CD4-positive, CD25-positive, alpha-beta regulatory T cell (primary cell): Measurements from ENCODE around the gene AQP7. TPM values are rescaled to one million over a fixed set of nuclear protein-coding genes. Genes with fewer than 3 reads are reported as not detected.
"Not testable (repeated sequence)": the region's sequence is repeated elsewhere in the genome, so short reads cannot be mapped to it uniquely, and the experiment has no call there.

Source experiments
- ATAC-seq, 2 donors: fragments of 150-1000 bp; cut with Tn5 transposase; one replicate each; pipeline ENCODE4 v1.10.0; 2021; ENCODE audit warnings: low read depth in 2 of 2, moderate number of reproducible peaks in 2 of 2, moderate library complexity in 1 of 2
- DNase-seq, 3 donors: peaks; one replicate each; pipeline versions ENCODE4 v3.0.0 to v3.0.0-alpha.2; 2012 to 2022; ENCODE audit warnings: mixed read lengths in 1 of 3
- H3K27ac ChIP-seq: one replicate; pipeline ENCODE4 v1.7.0; 2013; ENCODE audit warnings: mild to moderate bottlenecking, low read length; ENCODE audit not compliant: insufficient read depth, poor library complexity, severe bottlenecking
- H3K27me3 ChIP-seq: one replicate; pipeline ENCODE4 v1.7.0; 2013; ENCODE audit warnings: low read length; ENCODE audit not compliant: control insufficient read depth, insufficient read depth
- H3K36me3 ChIP-seq: one replicate; pipeline ENCODE4 v1.7.0; 2013; ENCODE audit warnings: mild to moderate bottlenecking, low read length, moderate library complexity; ENCODE audit not compliant: control insufficient read depth, insufficient read depth
- H3K4me1 ChIP-seq: 2 replicates; pipeline ENCODE4 v1.7.0; 2013; ENCODE audit warnings: mild to moderate bottlenecking, low read length; ENCODE audit not compliant: insufficient read depth, control insufficient read depth, poor library complexity, severe bottlenecking
- H3K4me3 ChIP-seq: one replicate; pipeline ENCODE4 v1.7.0; 2013; ENCODE audit warnings: low read depth, mild to moderate bottlenecking, low read length, moderate library complexity
- H3K9me3 ChIP-seq, 2 experiments: 1 replicate in 1 of 2; 2 replicates in 1 of 2; pipeline ENCODE4 v1.7.0; 2013; ENCODE audit warnings: low read length in 2 of 2, mild to moderate bottlenecking in 1 of 2, moderate library complexity in 1 of 2; ENCODE audit not compliant: control insufficient read depth in 2 of 2
- H3K27ac Mint-ChIP-seq, 3 donors: one replicate each; pipeline ENCODE4 v1.8.0; 2020 to 2022; ENCODE audit warnings: mild to moderate bottlenecking in 3 of 3, mixed read lengths in 3 of 3, moderate library complexity in 2 of 3
- H3K27me3 Mint-ChIP-seq: one replicate; pipeline ENCODE4 v1.8.0; 2022; ENCODE audit warnings: mild to moderate bottlenecking, mixed read lengths
- H3K36me3 Mint-ChIP-seq: one replicate; pipeline ENCODE4 v1.8.0; 2020; ENCODE audit warnings: mixed read lengths
- H3K4me1 Mint-ChIP-seq, 4 donors: one replicate each; pipeline ENCODE4 v1.8.0; 2020 to 2022; ENCODE audit warnings: mixed read lengths in 4 of 4, mild to moderate bottlenecking in 1 of 4
- H3K4me3 Mint-ChIP-seq, 4 donors: one replicate each; pipeline ENCODE4 v1.8.0; 2020 to 2022; ENCODE audit warnings: mild to moderate bottlenecking in 4 of 4, mixed read lengths in 4 of 4, moderate library complexity in 3 of 4
- H3K9me3 Mint-ChIP-seq, 7 donors: one replicate each; pipeline ENCODE4 v1.8.0; 2020 to 2022; ENCODE audit warnings: mixed read lengths in 7 of 7, mild to moderate bottlenecking in 3 of 7, moderate library complexity in 2 of 7
- polyA plus RNA-seq, 4 donors: library from polyadenylated mRNA; unstranded; fragments of 300-500 nt; fragmentation: Illumina TruSeq; gene quantifications; one replicate each; pipeline ENCODE4 v1.2.3, GENCODE V29; 2021
- total RNA-seq: library from RNA; stranded (reverse); gene quantifications from one replicate; pipeline ENCODE4 v1.2.3, GENCODE V29; 2022

AQP7 gene
- total and polyA plus RNA-seq, 5 donors from 2014 or later = 0.15 to 1.0 (median 0.45) TPM

DNA sequence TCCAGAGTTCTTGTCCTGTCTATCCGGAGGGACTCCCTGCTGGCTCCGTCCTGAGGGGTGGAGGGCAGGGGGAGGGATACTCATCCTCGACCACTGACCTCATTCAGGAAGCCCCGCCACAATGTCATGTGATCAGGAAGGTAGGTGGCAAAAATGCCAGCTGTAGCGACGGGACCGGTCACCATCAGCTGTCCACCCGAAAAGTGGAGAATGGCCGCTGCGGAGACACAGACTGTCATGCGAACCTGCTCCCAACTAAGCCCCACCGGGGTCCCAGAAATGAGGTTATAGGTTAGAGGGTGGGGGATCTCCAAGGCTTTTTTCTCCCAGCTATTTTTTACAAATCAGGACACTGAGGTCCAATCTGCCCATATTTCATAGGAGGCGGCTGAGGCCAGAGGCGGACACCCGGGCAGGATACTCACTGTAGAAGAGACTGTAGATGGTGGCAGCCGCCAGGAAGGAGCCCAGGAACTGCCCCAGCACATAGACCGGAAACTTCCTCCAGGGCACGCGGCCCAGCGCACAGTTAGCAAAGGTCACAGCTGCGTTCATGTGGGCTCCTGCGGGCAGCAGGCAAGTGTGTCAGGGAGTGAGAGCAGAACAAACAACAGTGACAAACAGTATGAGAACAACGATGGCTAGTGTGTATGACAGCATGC lies 16.3 kb downstream of the AQP7 start:
- not testable (repeated sequence) for H3K27ac ChIP-seq, ATAC-seq, H3K36me3 ChIP-seq, H3K36me3 Mint-ChIP-seq, H3K4me1 ChIP-seq, H3K27ac Mint-ChIP-seq, H3K9me3 Mint-ChIP-seq, H3K4me1 Mint-ChIP-seq, DNase-seq, H3K4me3 Mint-ChIP-seq, H3K9me3 ChIP-seq, H3K27me3 ChIP-seq, H3K4me3 ChIP-seq
- peaks cover 11% of the 10 kb centered on the region for H3K27me3 Mint-ChIP-seq

DNA sequence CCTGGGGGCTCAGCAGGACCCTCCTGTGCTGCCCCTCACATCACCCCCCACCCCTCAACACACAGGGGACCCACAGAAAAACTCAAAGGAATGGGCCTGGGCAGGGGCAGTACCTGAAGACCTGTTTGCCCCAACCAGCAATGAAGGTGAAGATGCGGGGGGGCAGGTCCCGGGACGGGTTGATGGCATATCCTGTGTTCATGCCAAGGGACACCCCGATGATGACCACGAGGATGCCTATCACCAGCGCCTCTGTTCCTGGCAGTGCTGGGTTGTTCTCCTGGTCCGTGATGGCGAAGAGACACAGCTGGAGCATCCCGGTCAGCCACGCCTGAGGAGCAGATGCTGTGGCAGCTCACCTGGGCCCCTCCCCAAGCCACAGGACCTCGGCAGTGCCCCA lies 16.8 kb downstream of the AQP7 start:
- not testable (repeated sequence) for H3K36me3 Mint-ChIP-seq

DNA sequence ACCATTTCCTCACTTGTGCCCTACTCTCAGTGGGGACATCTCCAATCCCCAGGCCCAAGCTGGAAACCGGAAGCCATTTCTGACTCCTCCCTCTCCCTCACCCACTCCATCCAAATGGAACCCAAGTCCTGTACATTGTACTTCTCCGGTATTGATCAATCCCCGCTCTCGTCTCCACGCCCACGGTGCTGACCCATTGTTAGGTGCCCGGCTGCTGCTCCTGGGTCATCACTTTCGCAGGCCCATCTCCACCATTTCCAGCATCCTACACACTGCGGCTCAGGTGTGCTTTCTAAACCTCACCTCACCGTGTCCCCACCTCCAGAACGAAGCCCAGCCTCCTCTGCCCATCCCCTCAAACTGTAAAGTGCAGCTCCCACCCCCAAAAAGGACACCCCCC lies 19.0 kb downstream of the AQP7 start:
- not testable (repeated sequence) for H3K4me3 Mint-ChIP-seq, DNase-seq, H3K9me3 Mint-ChIP-seq, H3K27me3 ChIP-seq, H3K36me3 Mint-ChIP-seq, H3K4me1 ChIP-seq, H3K27ac ChIP-seq, H3K4me1 Mint-ChIP-seq, ATAC-seq, H3K36me3 ChIP-seq, H3K4me3 ChIP-seq, H3K9me3 ChIP-seq, H3K27ac Mint-ChIP-seq, H3K27me3 Mint-ChIP-seq

More for the DNA sequence above, 16.8 kb downstream of the AQP7 start:
- not testable (repeated sequence) for H3K27ac Mint-ChIP-seq, H3K27me3 ChIP-seq, H3K27ac ChIP-seq, H3K9me3 Mint-ChIP-seq, H3K4me3 Mint-ChIP-seq, H3K4me1 Mint-ChIP-seq, DNase-seq, H3K36me3 ChIP-seq, ATAC-seq, H3K9me3 ChIP-seq, H3K4me1 ChIP-seq, H3K4me3 ChIP-seq
- H3K27me3 Mint-ChIP-seq = peaks cover 11% of the 10 kb centered on the region

DNA sequence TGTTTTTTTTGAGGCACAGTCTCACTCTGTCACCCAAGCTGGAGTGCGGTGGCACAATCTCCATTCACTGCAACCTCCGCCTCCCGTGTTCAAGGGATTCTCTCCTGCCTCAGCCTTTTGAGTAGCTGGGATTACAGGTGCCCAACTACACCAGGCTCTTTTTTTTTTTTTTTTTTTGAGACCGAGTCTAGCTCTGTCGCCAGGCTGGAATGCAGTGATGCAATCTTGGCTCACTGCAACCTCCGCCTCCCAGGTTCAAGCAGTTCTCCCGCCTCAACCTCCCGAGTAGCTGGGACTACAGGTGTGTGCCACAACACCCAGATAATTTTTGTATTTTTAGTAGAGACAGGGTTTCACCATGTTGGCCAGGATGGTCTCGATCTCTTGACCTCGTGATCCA lies 20.0 kb downstream of the AQP7 start:
- H3K27me3 ChIP-seq, ATAC-seq, H3K27me3 Mint-ChIP-seq, H3K4me1 Mint-ChIP-seq, H3K27ac Mint-ChIP-seq, DNase-seq, H3K4me3 Mint-ChIP-seq, H3K36me3 ChIP-seq, H3K4me1 ChIP-seq, H3K9me3 ChIP-seq, H3K9me3 Mint-ChIP-seq, H3K27ac ChIP-seq, H3K36me3 Mint-ChIP-seq, H3K4me3 ChIP-seq: not testable (repeated sequence)

DNA sequence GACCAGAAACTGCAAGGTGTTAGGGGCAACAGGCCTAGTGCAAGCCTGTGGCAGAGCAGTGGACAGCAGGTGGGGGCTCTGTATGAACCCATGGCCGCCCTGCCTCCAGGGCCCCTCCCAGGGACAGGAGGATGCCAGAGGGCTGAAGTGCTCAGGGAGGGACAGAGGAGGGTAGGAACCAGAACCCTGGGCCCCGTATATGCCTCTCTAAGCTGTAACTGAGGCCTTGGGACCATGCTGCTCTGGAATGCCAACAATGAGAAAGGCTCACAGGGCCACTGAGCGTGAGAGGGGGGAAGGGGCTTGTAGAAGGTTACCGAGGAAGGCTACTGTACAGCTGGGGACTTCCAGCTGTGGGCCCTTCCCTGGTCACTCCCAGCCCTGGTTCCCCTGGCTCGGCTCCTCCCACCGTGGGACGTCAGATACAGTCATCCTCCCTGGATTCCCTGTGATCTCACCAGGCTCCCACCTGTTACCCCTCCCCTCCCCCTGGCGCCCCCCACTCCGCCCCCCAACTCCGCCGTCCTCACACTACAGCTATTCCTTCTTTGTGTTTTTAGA lies 21.1 kb downstream of the AQP7 start:
- Mint-ChIP-seq H3K4me3 (no peak overlapping the region), H3K36me3 (no peaks in the 10 kb centered on the region), H3K4me1 (peaks cover 0 to 6% (median 0%) of the 10 kb centered on the region in 4 donors), H3K9me3 (peaks cover 0 to 1% (median 0%) of the 10 kb centered on the region in 7 donors), H3K27me3 (no peaks in the 10 kb centered on the region), H3K27ac (no peak overlapping the region)
- no peak for DNase-seq
- Histone ChIP-seq H3K27me3 (no peaks in the 10 kb centered on the region), H3K27ac (no peak overlapping the region), H3K9me3 (no peaks in the 10 kb centered on the region), H3K4me1 (no peaks in the 10 kb centered on the region), H3K4me3 (no peak overlapping the region), H3K36me3 (no peaks in the 10 kb centered on the region)
- ATAC-seq = no peak

DNA sequence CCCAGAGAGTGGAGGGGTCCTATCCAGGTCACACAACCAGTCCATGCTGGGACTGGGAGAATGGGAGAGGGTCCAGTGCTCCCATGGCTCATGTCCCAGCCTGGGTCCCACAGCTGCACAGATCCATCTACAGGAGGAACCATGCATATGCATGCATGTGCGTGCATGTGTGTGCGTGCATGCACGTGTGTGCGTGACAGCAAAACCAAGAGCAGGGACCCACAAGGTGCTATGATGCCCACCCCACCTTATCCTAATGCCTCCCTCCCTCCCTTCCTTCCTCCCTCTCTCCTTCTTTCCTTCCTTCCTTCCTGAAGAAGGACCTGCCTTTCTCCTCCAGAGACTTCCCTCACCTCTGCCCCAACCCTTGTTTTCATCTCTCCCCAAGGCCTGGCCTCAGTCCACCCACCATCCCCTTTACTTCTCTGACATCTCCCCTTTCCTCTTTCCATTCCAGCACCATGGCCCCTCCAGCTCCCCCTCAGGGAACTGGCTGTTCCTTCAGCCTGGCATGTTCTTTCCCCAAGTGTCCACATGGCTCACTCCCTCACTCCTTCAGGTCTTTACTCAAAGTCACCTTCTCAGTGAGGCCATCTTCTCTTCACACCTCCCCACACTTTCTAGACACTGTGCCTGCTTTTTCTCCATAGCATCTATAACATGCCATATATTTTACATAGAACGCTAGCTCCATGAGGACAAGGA lies 21.8 kb downstream of the AQP7 start:
- no peak overlapping the region for H3K27ac ChIP-seq
- no peaks in the 10 kb centered on the region for H3K36me3 Mint-ChIP-seq
- no peaks in the 10 kb centered on the region for H3K9me3 ChIP-seq
- H3K4me3 Mint-ChIP-seq = no peak overlapping the region
- peaks cover 0 to 6% (median 2%) of the 10 kb centered on the region in 4 donors for H3K4me1 Mint-ChIP-seq
- H3K4me3 ChIP-seq = no peak overlapping the region
- H3K4me1 ChIP-seq = no peaks in the 10 kb centered on the region
- ATAC-seq = no peak
- H3K27me3 ChIP-seq = no peaks in the 10 kb centered on the region
- DNase-seq = no peak
- H3K27ac Mint-ChIP-seq = no peak overlapping the region
- no peaks in the 10 kb centered on the region for H3K27me3 Mint-ChIP-seq
- H3K36me3 ChIP-seq = no peaks in the 10 kb centered on the region
- peaks cover 0 to 1% (median 0%) of the 10 kb centered on the region in 7 donors for H3K9me3 Mint-ChIP-seq

DNA sequence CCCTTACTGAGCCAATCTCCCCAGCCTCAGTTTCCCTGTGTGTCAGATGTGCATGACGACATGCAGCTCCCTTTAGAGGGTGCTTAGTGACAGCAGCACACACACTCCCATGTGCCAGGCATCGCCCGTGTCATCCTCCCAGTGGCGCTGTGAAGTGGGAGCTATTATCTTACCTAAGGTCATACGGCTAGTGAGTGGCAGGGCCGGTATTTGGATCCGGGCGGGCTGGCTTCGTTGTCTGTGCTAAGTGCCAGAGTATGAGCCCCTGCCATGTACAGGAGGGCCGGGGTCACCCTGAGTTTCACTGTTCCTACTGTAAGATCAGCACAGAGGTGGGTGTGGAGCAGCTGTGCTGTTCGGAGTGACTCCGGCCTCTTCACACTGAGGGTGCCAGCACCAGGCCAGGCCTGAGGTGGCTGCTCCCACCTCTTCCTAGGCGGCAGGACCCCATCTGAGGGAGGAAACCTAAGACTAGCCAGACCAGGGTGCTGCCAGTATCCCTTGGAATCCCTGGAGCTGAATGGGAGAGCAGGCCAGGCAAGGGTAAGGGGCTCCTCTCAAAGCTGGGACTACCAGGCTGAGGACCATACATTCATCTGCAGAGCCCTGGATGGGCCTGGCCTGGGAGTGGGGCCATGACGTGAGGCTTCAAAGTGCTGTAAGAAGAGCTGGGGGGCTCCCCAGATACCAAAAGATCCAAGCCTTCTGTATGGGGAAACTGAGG lies 22.5 kb downstream of the AQP7 start:
- Mint-ChIP-seq H3K4me3 (no peak overlapping the region), H3K27ac (no peak overlapping the region), H3K36me3 (no peaks in the 10 kb centered on the region), H3K9me3 (peaks cover 0 to 1% (median 0%) of the 10 kb centered on the region in 7 donors), H3K27me3 (no peaks in the 10 kb centered on the region), H3K4me1 (peaks cover 0 to 11% (median 4%) of the 10 kb centered on the region in 4 donors)
- Histone ChIP-seq H3K27me3 (no peaks in the 10 kb centered on the region), H3K4me1 (no peaks in the 10 kb centered on the region), H3K4me3 (no peak overlapping the region), H3K27ac (no peak overlapping the region), H3K9me3 (no peaks in the 10 kb centered on the region), H3K36me3 (no peaks in the 10 kb centered on the region)
- DNase-seq (no peak), ATAC-seq (no peak)
